Activated T-cell treated with anti-CD3 and anti-CD28 coated beads, Interleukin-2, amount 50 U/mL, for 24 hours (primary cell): ENCODE measurements around the gene GLCE.
"Not testable (repeated sequence)": the region's sequence is repeated elsewhere in the genome, so short reads cannot be mapped to it uniquely, and the experiment has no call there.

Experiments
- DNase-seq: peaks from one replicate; pipeline ENCODE4 v3.0.0-alpha.2; 2020
- H3K27ac Mint-ChIP-seq: 2 replicates; pipeline ENCODE4 v1.8.0; 2020; ENCODE audit warnings: mild to moderate bottlenecking, mixed read lengths
- H3K27me3 Mint-ChIP-seq: 2 replicates; pipeline ENCODE4 v1.8.0; 2020; ENCODE audit warnings: mixed read lengths
- H3K36me3 Mint-ChIP-seq: 2 replicates; pipeline ENCODE4 v1.8.0; 2020; ENCODE audit warnings: low read depth, mixed read lengths
- H3K4me1 Mint-ChIP-seq: 2 replicates; pipeline ENCODE4 v1.8.0; 2020; ENCODE audit warnings: low read depth, mixed read lengths
- H3K4me3 Mint-ChIP-seq: 2 replicates; pipeline ENCODE4 v1.8.0; 2020; ENCODE audit warnings: mild to moderate bottlenecking, moderate library complexity, mixed read lengths
- H3K9me3 Mint-ChIP-seq: 2 replicates; pipeline ENCODE4 v1.8.0; 2020; ENCODE audit warnings: mixed read lengths

GLCE gene

GRCh38 chr15:69145694-69146492 lies 14.5 kb upstream of the GLCE start:
- no peaks in the 10 kb centered on the region for H3K4me1 Mint-ChIP-seq
- H3K9me3 Mint-ChIP-seq = no peaks in the 10 kb centered on the region
- no peak overlapping the region for H3K4me3 Mint-ChIP-seq
- DNase-seq = no peak
- no peak overlapping the region for H3K27ac Mint-ChIP-seq
- no peaks in the 10 kb centered on the region for H3K36me3 Mint-ChIP-seq
- H3K27me3 Mint-ChIP-seq = peaks cover 75% of the 10 kb centered on the region

- Mint-ChIP-seq H3K27me3 (peaks cover 80% of the 10 kb centered on the region), H3K27ac (no peak overlapping the region), H3K9me3 (no peaks in the 10 kb centered on the region), H3K4me3 (no peak overlapping the region), H3K36me3 (no peaks in the 10 kb centered on the region), H3K4me1 (no peaks in the 10 kb centered on the region)
- DNase-seq = no peak
Measured at GRCh38 chr15:69146724-69147435, 13.6 kb upstream of the GLCE start.

- no peak overlapping the region for H3K4me3 Mint-ChIP-seq
- no peak for DNase-seq
- H3K9me3 Mint-ChIP-seq = no peaks in the 10 kb centered on the region
- no peaks in the 10 kb centered on the region for H3K4me1 Mint-ChIP-seq
- H3K27me3 Mint-ChIP-seq = peaks cover 77% of the 10 kb centered on the region
- no peak overlapping the region for H3K27ac Mint-ChIP-seq
- no peaks in the 10 kb centered on the region for H3K36me3 Mint-ChIP-seq
Measured at GRCh38 chr15:69148465-69148864, 12.0 kb upstream of the GLCE start.

GRCh38 chr15:69149163-69149562 lies 11.3 kb upstream of the GLCE start:
- no peaks in the 10 kb centered on the region for H3K9me3 Mint-ChIP-seq
- H3K36me3 Mint-ChIP-seq = no peaks in the 10 kb centered on the region
- H3K4me1 Mint-ChIP-seq = no peaks in the 10 kb centered on the region
- no peak overlapping the region for H3K27ac Mint-ChIP-seq
- peaks cover 78% of the 10 kb centered on the region for H3K27me3 Mint-ChIP-seq
- no peak overlapping the region for H3K4me3 Mint-ChIP-seq
- DNase-seq = no peak

GRCh38 chr15:69149803-69150202 lies 10.6 kb upstream of the GLCE start:
- no peaks in the 10 kb centered on the region for H3K9me3 Mint-ChIP-seq
- no peaks in the 10 kb centered on the region for H3K36me3 Mint-ChIP-seq
- peaks cover 79% of the 10 kb centered on the region for H3K27me3 Mint-ChIP-seq
- DNase-seq = no peak
- H3K27ac Mint-ChIP-seq = no peak overlapping the region
- no peaks in the 10 kb centered on the region for H3K4me1 Mint-ChIP-seq
- H3K4me3 Mint-ChIP-seq = no peak overlapping the region

- H3K27ac Mint-ChIP-seq = no peak overlapping the region
- no peaks in the 10 kb centered on the region for H3K4me1 Mint-ChIP-seq
- peaks cover 76% of the 10 kb centered on the region for H3K27me3 Mint-ChIP-seq
- H3K9me3 Mint-ChIP-seq = no peaks in the 10 kb centered on the region
- H3K36me3 Mint-ChIP-seq = no peaks in the 10 kb centered on the region
- DNase-seq = no peak
- H3K4me3 Mint-ChIP-seq = no peak overlapping the region
Measured at GRCh38 chr15:69150336-69150735, 10.1 kb upstream of the GLCE start.

- no peaks in the 10 kb centered on the region for H3K9me3 Mint-ChIP-seq
- H3K4me3 Mint-ChIP-seq = no peak overlapping the region
- no peaks in the 10 kb centered on the region for H3K4me1 Mint-ChIP-seq
- peaks cover 76% of the 10 kb centered on the region for H3K27me3 Mint-ChIP-seq
- H3K27ac Mint-ChIP-seq = no peak overlapping the region
- DNase-seq = no peak
- H3K36me3 Mint-ChIP-seq = no peaks in the 10 kb centered on the region
Measured at GRCh38 chr15:69150841-69151240, 9.6 kb upstream of the GLCE start.

GRCh38 chr15:69153046-69153445 lies 7.4 kb upstream of the GLCE start:
- H3K4me1 Mint-ChIP-seq = no peaks in the 10 kb centered on the region
- H3K9me3 Mint-ChIP-seq = no peaks in the 10 kb centered on the region
- no peak for DNase-seq
- peaks cover 59% of the 10 kb centered on the region for H3K27me3 Mint-ChIP-seq
- no peaks in the 10 kb centered on the region for H3K36me3 Mint-ChIP-seq
- no peak overlapping the region for H3K4me3 Mint-ChIP-seq
- H3K27ac Mint-ChIP-seq = no peak overlapping the region

- peaks cover 54% of the 10 kb centered on the region for H3K27me3 Mint-ChIP-seq
- not testable (repeated sequence) for H3K36me3 Mint-ChIP-seq, H3K4me1 Mint-ChIP-seq, H3K27ac Mint-ChIP-seq, H3K9me3 Mint-ChIP-seq, H3K4me3 Mint-ChIP-seq, DNase-seq
Measured at GRCh38 chr15:69153587-69153986, 6.8 kb upstream of the GLCE start.

- Mint-ChIP-seq H3K27me3 (peaks cover 51% of the 10 kb centered on the region), H3K36me3 (no peaks in the 10 kb centered on the region)
Measured at GRCh38 chr15:69154078-69154477, 6.4 kb upstream of the GLCE start.

GRCh38 chr15:69154684-69155083 lies 5.8 kb upstream of the GLCE start:
- H3K4me3 Mint-ChIP-seq = no peak overlapping the region
- H3K36me3 Mint-ChIP-seq = no peaks in the 10 kb centered on the region
- peaks cover 45% of the 10 kb centered on the region for H3K27me3 Mint-ChIP-seq
- H3K9me3 Mint-ChIP-seq = no peaks in the 10 kb centered on the region
- DNase-seq = no peak
- H3K4me1 Mint-ChIP-seq = peaks cover under 1% of the 10 kb centered on the region
- H3K27ac Mint-ChIP-seq = no peak overlapping the region

More at GRCh38 chr15:69154078-69154477, 6.4 kb upstream of the GLCE start:
- no peaks in the 10 kb centered on the region for H3K4me1 Mint-ChIP-seq
- no peak overlapping the region for H3K27ac Mint-ChIP-seq
- H3K9me3 Mint-ChIP-seq = no peaks in the 10 kb centered on the region
- no peak for DNase-seq
- no peak overlapping the region for H3K4me3 Mint-ChIP-seq

- Mint-ChIP-seq H3K4me1 (peaks cover 10% of the 10 kb centered on the region), H3K27ac (no peak overlapping the region)
Measured at GRCh38 chr15:69156736-69157381, 3.6 kb upstream of the GLCE start.

GRCh38 chr15:69158201-69158842 lies 2.1 kb upstream of the GLCE start:
- H3K4me3 Mint-ChIP-seq = no peak overlapping the region
- H3K4me1 Mint-ChIP-seq = peaks cover 12% of the 10 kb centered on the region
- peaks cover 5% of the 10 kb centered on the region for H3K36me3 Mint-ChIP-seq
- no peak for DNase-seq
- H3K9me3 Mint-ChIP-seq = no peaks in the 10 kb centered on the region
- H3K27ac Mint-ChIP-seq = no peak overlapping the region
- H3K27me3 Mint-ChIP-seq = peaks cover 23% of the 10 kb centered on the region

More at GRCh38 chr15:69156736-69157381, 3.6 kb upstream of the GLCE start:
- H3K36me3 Mint-ChIP-seq = peaks cover 5% of the 10 kb centered on the region
- no peak overlapping the region for H3K4me3 Mint-ChIP-seq
- H3K9me3 Mint-ChIP-seq = no peaks in the 10 kb centered on the region
- H3K27me3 Mint-ChIP-seq = peaks cover 30% of the 10 kb centered on the region
- no peak for DNase-seq

GRCh38 chr15:69158843-69159240 lies 1.6 kb upstream of the GLCE start:
- peaks cover 12% of the 10 kb centered on the region for H3K4me1 Mint-ChIP-seq
- no peak overlapping the region for H3K4me3 Mint-ChIP-seq
- peaks cover 5% of the 10 kb centered on the region for H3K36me3 Mint-ChIP-seq
- no peak for DNase-seq
- H3K9me3 Mint-ChIP-seq = no peaks in the 10 kb centered on the region
- peaks cover 18% of the 10 kb centered on the region for H3K27me3 Mint-ChIP-seq
- no peak overlapping the region for H3K27ac Mint-ChIP-seq
